Measurements from ENCODE around the gene SERP2.

The SERP2 gene

DNA sequence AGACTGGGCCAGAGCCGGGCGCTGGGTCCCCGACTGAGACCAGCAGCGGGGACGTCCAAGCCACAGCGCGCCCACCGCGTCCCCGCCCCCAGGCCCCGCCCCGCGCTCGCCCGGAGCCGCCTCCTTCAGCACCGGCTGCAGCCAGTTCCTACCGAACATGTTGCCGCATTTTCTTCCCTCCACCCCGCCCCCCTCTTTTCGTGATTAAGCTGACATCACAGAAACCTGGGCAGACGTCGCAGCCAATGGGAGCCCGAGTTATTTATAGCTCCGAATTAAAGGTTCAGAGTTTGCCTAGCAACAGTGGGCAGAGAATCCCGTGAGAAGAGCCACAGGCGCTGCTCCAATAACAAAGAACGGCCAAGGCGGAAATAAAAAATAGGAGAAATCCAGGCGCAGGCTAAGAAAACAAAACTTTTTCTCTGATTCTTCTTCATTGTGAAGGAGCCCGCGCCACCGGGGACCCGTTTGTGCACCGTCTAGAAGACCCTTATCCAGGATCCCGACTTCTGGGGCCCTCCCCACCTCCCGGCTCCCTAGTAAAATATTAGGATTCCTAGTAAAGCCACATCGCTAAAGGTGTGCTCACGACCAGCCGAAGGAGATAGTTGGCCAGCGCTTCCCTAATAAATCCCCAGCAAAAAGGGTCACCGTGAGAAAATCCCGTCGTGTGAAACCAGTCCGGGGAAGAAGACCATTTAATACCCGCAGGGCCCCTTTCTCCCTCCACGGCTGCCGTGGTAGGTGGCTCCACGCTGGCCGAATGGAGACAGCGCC is 61.7 kb downstream of the SERP2 start:
- peak; percentile 78 for DNase-seq (ENCODE audit: low read depth)

- no peak for DNase-seq (ENCODE audit: low read depth)
These were observed 62.4 kb downstream of the SERP2 start for GRCh38 chr13:44435919-44436510.

DNA sequence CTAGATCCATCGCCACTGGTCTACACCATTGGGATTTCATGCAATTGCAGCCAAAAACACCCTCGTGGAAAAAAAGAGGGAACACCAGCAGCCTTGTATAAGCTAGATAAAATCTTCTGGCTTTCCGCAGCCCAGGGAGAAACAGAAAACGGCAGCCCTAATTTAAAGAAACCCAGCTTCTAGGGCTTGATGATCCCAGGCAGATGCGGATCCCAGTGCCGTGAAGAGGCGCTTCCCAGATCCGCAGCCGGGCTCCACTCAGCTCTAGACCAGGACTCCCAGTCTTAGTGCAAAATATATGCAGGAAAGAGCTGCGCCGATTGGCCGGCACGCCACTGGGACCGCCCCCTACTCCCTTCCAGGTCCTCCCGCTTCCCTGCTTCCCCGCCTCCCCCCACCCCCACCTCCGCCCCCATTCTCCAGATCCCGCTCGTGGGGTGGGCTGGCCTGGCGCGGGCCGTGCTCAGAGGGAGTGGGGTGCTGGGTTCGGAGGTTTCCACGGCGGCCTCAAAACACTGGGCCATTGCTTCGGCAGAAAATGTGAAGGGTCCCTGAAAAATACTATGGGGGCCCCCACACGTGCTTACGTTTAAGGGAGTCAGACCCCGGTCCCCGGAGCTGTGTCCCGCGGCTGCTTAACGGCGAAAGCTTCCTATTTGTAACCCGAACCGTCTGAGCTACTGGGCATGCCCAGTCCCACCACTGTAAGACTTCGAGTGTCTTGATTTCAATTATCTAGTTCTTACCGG is 63.1 kb downstream of the SERP2 start:
- peak; percentile 11 for DNase-seq (ENCODE audit: low read depth)

- DNase-seq (ENCODE audit: low read depth): no peak
These were observed 64.0 kb downstream of the SERP2 start for GRCh38 chr13:44437356-44438233.

DNA sequence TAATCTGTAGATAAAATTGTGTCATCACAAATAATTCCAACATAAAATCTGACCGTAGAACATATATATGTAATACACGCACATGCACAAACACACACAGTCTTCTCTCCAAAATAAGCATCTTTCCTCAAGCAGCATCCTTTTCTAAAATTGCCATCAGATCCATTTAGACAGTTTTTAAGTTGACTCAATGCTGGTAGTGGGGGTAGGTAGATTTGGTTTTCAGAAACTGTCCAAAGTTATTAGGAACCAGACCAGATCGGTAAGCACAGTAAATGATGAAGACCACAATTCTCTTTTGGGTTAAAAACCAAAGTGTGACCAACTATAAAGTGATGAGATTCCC is 64.6 kb downstream of the SERP2 start:
- no peak for DNase-seq (ENCODE audit: low read depth)

- no peak for DNase-seq (ENCODE audit: low read depth)
These were observed 65.9 kb downstream of the SERP2 start for GRCh38 chr13:44439452-44440024.

DNA sequence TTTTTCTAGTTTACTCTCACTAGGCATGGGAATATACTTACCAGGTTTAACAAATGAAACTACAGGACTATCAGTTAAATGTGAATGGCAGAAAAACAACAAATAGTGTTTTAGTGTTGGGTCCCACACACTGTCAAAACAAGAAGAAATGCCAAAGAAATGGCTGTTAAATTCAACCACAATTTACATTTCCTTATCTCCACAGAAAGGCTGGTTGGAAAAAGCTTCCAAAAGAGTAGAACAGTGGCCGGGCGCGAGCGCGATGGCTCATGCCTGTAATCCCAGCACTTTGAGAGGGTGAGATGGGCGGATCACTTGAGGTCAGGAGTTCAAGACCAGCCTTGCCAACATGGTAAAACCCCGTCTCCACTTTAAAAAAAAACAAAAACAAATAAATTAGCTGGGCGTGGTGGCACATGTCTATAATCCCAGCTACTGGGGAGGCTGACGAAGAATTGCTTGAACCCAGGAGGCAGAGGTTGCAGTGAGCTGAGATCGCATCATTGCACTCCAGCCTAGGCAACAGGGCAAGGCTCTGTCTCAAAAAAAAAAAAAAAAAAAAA is 66.5 kb downstream of the SERP2 start:
- DNase-seq (ENCODE audit: low read depth): no peak
